HepG2 (cell line): ENCODE measurements around the gene BTN1A1. TPM values are rescaled to one million over a fixed set of nuclear protein-coding genes. Genes with fewer than 3 reads are reported as not detected.

Source experiments
- ATAC-seq: fragments of 200-7000 bp; cut with Tn5 transposase; 3 replicates; pipeline ENCODE4 v1.9.1; 2020; ENCODE audit warnings: mild to moderate bottlenecking, moderate library complexity
- BruUV-seq: library from RNA; stranded (reverse); fragments of 400-500 nt; replicated peaks from 2 replicates; lab custom pipeline; 2021; lab: Mats Ljungman, UMichigan
- CTCF ChIA-PET: fragments of 300-600 bp; formaldehyde crosslinking; extraction: SDS; loops from one replicate; lab custom pipeline; 2021; ENCODE audit warnings: low total read pairs, inconsistent platforms, low intra/inter-chr PET ratio; lab: Yijun Ruan, JAX
- POLR2A ChIA-PET: fragments of 350-600 bp; sonication (Branson Sonifier 250); formaldehyde crosslinking; loops from one replicate; lab custom pipeline; 2020; ENCODE audit warnings: antibody characterized with exemption, inconsistent platforms; lab: Yijun Ruan, JAX
- DNase-seq: peaks from one replicate; pipeline ENCODE4 v3.0.0-alpha.2; 2015; ENCODE audit warnings: low spot score
- FAIRE-seq: peaks from 3 replicates; lab custom pipeline; 2011; peaks lifted over from hg19 to GRCh38; lab: Jason Lieb, UNC
- H2AFZ ChIP-seq: one replicate; pipeline ENCODE4 v1.6.1; 2011; ENCODE audit warnings: low read length, inconsistent platforms
- H3K27ac ChIP-seq: fragments of 300-600 bp; 3 replicates; pipeline ENCODE4 v1.8.0; 2011; ENCODE audit warnings: mixed run types, mild to moderate bottlenecking, mixed read lengths, low read length, inconsistent platforms; ENCODE audit not compliant: insufficient read depth; ENCODE audit errors: extremely low read length
- H3K27me3 ChIP-seq, 2 experiments: fragments of 200-600 bp in 1 of 2; 2 replicates in 1 of 2; 3 replicates in 1 of 2; pipeline versions ENCODE4 v1.6.0 to v1.8.0; 2011; ENCODE audit warnings: low read length in 2 of 2, mild to moderate bottlenecking in 2 of 2, moderate library complexity in 2 of 2, inconsistent platforms in 1 of 2; ENCODE audit not compliant: insufficient read depth in 2 of 2, control insufficient read depth in 1 of 2
- H3K36me3 ChIP-seq, 2 experiments: fragments of 200-600 bp in 1 of 2; replicated peaks in 1 of 2; 2 replicates in 1 of 2; 3 replicates in 1 of 2; pipeline versions ENCODE4 v1.5.1 to v1.8.0; 2011; ENCODE audit warnings: low read length in 2 of 2, inconsistent platforms in 1 of 2; ENCODE audit not compliant: insufficient read depth in 2 of 2, control insufficient read depth in 1 of 2
- H3K4me1 ChIP-seq: 2 replicates; pipeline ENCODE4 v1.5.1; 2012; ENCODE audit warnings: low read length, inconsistent platforms; ENCODE audit not compliant: insufficient read depth
- H3K4me2 ChIP-seq: 2 replicates; pipeline ENCODE4 v1.6.0; 2011; ENCODE audit warnings: low read depth, low read length, inconsistent platforms
- H3K4me3 ChIP-seq, 3 experiments: fragments of 200-600 bp in 1 of 3; sonication (generic), shearing (Covaris generic) in 1 of 3; replicated peaks in 1 of 3; 2 replicates each; pipeline ENCODE4 v1.5.1; 2011 to 2016; ENCODE audit warnings: low read length in 3 of 3, inconsistent platforms in 2 of 3, low read depth in 2 of 3, mild to moderate bottlenecking in 2 of 3, control low read depth in 1 of 3, mixed read lengths in 1 of 3; ENCODE audit not compliant: insufficient read depth in 1 of 3
- H3K79me2 ChIP-seq: one replicate; pipeline ENCODE4 v1.6.1; 2011; ENCODE audit warnings: low read length, inconsistent platforms; ENCODE audit not compliant: insufficient read depth
- H3K9ac ChIP-seq: 2 replicates; pipeline ENCODE4 v1.6.0; 2011; ENCODE audit warnings: mild to moderate bottlenecking, low read depth, low read length, inconsistent platforms; ENCODE audit not compliant: insufficient read depth
- H3K9me3 ChIP-seq: 2 replicates; pipeline ENCODE4 v1.5.1; 2012; ENCODE audit warnings: mild to moderate bottlenecking, low read length
- H4K20me1 ChIP-seq: 2 replicates; pipeline ENCODE4 v1.6.0; 2011; ENCODE audit warnings: inconsistent platforms, mild to moderate bottlenecking, low read length, moderate library complexity; ENCODE audit not compliant: insufficient read depth
- ARID2 ChIP-seq: sonication (generic); formaldehyde crosslinking; IDR thresholded peaks from 2 replicates; pipeline ENCODE4 v1.8.1; 2022; ENCODE audit warnings: mild to moderate bottlenecking, missing genetic modification reagents, borderline replicate concordance
- FOXK1 ChIP-seq: sonication (generic); formaldehyde crosslinking; IDR thresholded peaks from 2 replicates; pipeline ENCODE4 v1.4.0; 2020; ENCODE audit warnings: low read depth, missing genetic modification reagents, borderline replicate concordance
- KDM5B ChIP-seq: sonication (generic); formaldehyde crosslinking; IDR thresholded peaks from 2 replicates; pipeline ENCODE4 v1.4.0; 2020; ENCODE audit warnings: missing genetic modification reagents, mild to moderate bottlenecking, borderline replicate concordance
- MYC ChIP-seq: sonication (generic); formaldehyde crosslinking; IDR thresholded peaks from 2 replicates; pipeline ENCODE4 v1.9.0; 2021; ENCODE audit warnings: missing genetic modification reagents, borderline replicate concordance
- NRL ChIP-seq: sonication (generic); formaldehyde crosslinking; IDR thresholded peaks from 2 replicates; pipeline ENCODE4 v1.5.0; 2020; ENCODE audit warnings: missing genetic modification reagents, mild to moderate bottlenecking, moderate library complexity, borderline replicate concordance
- RAD21 ChIP-seq: fragments of 450-650 bp; formaldehyde crosslinking; IDR thresholded peaks from 2 replicates; pipeline ENCODE4 v1.5.0; 2020; ENCODE audit warnings: mild to moderate bottlenecking
- ZNF10 ChIP-seq: sonication (generic); formaldehyde crosslinking; IDR thresholded peaks from 2 replicates; pipeline ENCODE4 v1.4.0; 2020; ENCODE audit warnings: mild to moderate bottlenecking, low read depth, missing genetic modification reagents, borderline replicate concordance
- ZNF558 ChIP-seq: sonication (generic); formaldehyde crosslinking; IDR thresholded peaks from 2 replicates; pipeline ENCODE4 v1.9.0; 2022; ENCODE audit warnings: mild to moderate bottlenecking, missing genetic modification reagents, borderline replicate concordance
- ZNF687 ChIP-seq: sonication (generic); formaldehyde crosslinking; IDR thresholded peaks from 2 replicates; pipeline ENCODE4 v1.5.1; 2020; ENCODE audit warnings: mild to moderate bottlenecking, missing genetic modification reagents, moderate library complexity
- ZSCAN31 ChIP-seq: sonication (generic); formaldehyde crosslinking; IDR thresholded peaks from 2 replicates; pipeline ENCODE4 v1.5.0; 2020; ENCODE audit warnings: low read depth, mild to moderate bottlenecking, missing genetic modification reagents
- WGBS: methylation state at CpG from one replicate; pipeline ENCODE4 v1.1.6; 2017; ENCODE audit warnings: low lambda C conversion rate; 5-methylcytosine and 5-hydroxymethylcytosine counted together
- in situ Hi-C: cut with HindIII; loops from 2 replicates; pipeline ENCODE4 v1.10.0; 2017; ENCODE audit warnings: low pct_unique_long_range_greater_than_20kb; ENCODE audit not compliant: extremely low pct_ligation_motif_present
- intact Hi-C: fragments of 100-400 bp; cut with micrococcal nuclease; formaldehyde crosslinking; loops from one replicate; pipeline ENCODE4 v1.10.0; 2022; ENCODE audit not compliant: unreplicated experiment
- polyA plus RNA-seq, 8 experiments: library from polyadenylated mRNA; depleted of rRNA in 3 of 8; stranded (reverse) in 7 of 8; unstranded in 1 of 8; fragments of >200 nt; fragmentation: Illumina TruSeq in 4 of 8; extraction: Trizol in 4 of 8; gene quantifications; 2 replicates each; pipeline versions ENCODE4 v1.2.1 to v1.2.3, GENCODE V29; 2011 to 2016; ENCODE audit warnings: low read depth in 4 of 8, missing spikeins in 1 of 8, mixed read lengths in 1 of 8; ENCODE audit not compliant: insufficient read depth in 1 of 8
- total RNA-seq, 5 experiments: library from RNA; depleted of rRNA; stranded (reverse); fragments of >200 nt; fragmentation: Illumina TruSeq; extraction: Trizol; gene quantifications; 2 replicates each; pipeline ENCODE4 v1.2.3, GENCODE V29; 2016; ENCODE audit warnings: low read depth in 1 of 5
- TF ChIP-seq, protein P1 (sequence below): sonication (generic); formaldehyde crosslinking; IDR thresholded peaks from 2 replicates; pipeline ENCODE4 v1.5.0; 2020; ENCODE audit warnings: mild to moderate bottlenecking, missing genetic modification reagents
- TF ChIP-seq, protein P2 (sequence below): sonication (generic); formaldehyde crosslinking; IDR thresholded peaks from 2 replicates; pipeline ENCODE4 v1.5.0; 2020; ENCODE audit warnings: mild to moderate bottlenecking, missing genetic modification reagents
- TF ChIP-seq, protein P3 (sequence below): sonication (generic); formaldehyde crosslinking; IDR thresholded peaks from 2 replicates; pipeline ENCODE4 v1.9.0; 2021; ENCODE audit warnings: missing genetic modification reagents, mild to moderate bottlenecking, borderline replicate concordance

BTN1A1 gene
- total and polyA plus RNA-seq, 2 of the 13 experiments (the other 11 are each of a cell fraction or from before 2014, with no cell fraction given): 0.04 TPM; not detected in 1

DNA sequence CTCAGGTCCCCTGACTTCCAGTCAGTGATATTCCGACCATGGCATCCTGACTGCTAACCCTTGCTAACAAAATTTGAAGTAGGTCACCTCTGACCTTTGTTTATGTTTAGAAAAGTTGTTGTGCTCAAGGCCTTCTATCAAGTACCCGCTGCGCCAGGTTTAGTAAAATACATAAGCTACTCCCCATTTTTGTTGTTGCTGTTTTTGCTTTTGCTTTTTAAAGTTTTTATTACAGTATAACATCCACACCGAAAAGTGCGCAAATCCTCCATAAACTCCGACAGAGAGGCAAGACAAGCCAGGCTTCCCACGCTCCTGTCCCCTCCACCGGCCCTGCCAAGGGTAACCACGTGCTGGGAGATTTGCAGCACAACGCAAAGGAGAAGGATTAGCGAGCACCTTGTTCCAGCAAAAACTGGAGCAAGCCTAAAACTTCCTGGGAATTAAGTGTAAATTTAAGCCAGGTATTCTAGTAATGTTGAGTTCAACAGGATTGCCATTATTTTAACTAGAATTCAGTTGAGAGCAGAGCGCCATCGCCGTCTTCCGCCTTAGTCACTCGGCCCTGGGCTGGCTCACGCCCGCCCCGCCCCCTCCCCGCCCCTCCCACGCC is 20.2 kb downstream of the BTN1A1 start:
- FAIRE-seq (no peak), DNase-seq (peak; percentile 56), ATAC-seq (peak; percentile 73)
- Histone ChIP-seq H2AFZ (peak overlapping the region; percentile 88), H3K4me1 (peaks cover 75% of the 10 kb centered on the region), H3K27me3 (no peaks in the 10 kb centered on the region), H3K4me3 (peak overlapping the region; percentile 47 to 54 (median 50)), H4K20me1 (no peaks in the 10 kb centered on the region), H3K9ac (peak overlapping the region; percentile 76), H3K9me3 (no peaks in the 10 kb centered on the region), H3K27ac (peak overlapping the region; percentile 87), H3K36me3 (no peaks in the 10 kb centered on the region), H3K4me2 (peak overlapping the region; percentile 98), H3K79me2 (no peaks in the 10 kb centered on the region)
- in situ Hi-C loops: no loop called here
- ChIA-PET POLR2A (interaction anchor here (0.7 to 0.8 kb wide), 3 partner anchors 13 to 191 kb away, joined by 3 read pairs; no protein-coding TSS in a partner anchor), CTCF (no interaction called here)
- intact Hi-C loops: loop anchor here (2.0 to 5.0 kb wide), 3 partner anchors 16 to 63 kb away; partner anchors contain the start of gene BTN2A1
- TSS peak; percentile 99 for BruUV-seq
- 20% methylated on average over 18 of the region's 21 CpGs for WGBS
- TF ChIP-seq RAD21 (0 out of 2 replicates have a peak, but pooled peaks have one; percentile 21), ARID2 (CRISPR knock-in tag) (0 out of 2 replicates have a peak, but pooled peaks have one; percentile 57), ZSCAN31 (CRISPR knock-in tag) (peak; percentile 61; the same call in 1 of the 2 replicates), MYC (CRISPR knock-in tag) (peak; percentile 95), ZNF687 (CRISPR knock-in tag) (peak; percentile 90), FOXK1 (CRISPR knock-in tag) (no peak), NRL (CRISPR knock-in tag) (0 out of 2 replicates have a peak, but pooled peaks have one; percentile 63), ZNF558 (peak; percentile 29; the same call in 1 of the 2 replicates), KDM5B (CRISPR knock-in tag) (peak; percentile 87), ZNF10 (CRISPR knock-in tag) (no peak)
- TF ChIP-seq, protein P1, sequence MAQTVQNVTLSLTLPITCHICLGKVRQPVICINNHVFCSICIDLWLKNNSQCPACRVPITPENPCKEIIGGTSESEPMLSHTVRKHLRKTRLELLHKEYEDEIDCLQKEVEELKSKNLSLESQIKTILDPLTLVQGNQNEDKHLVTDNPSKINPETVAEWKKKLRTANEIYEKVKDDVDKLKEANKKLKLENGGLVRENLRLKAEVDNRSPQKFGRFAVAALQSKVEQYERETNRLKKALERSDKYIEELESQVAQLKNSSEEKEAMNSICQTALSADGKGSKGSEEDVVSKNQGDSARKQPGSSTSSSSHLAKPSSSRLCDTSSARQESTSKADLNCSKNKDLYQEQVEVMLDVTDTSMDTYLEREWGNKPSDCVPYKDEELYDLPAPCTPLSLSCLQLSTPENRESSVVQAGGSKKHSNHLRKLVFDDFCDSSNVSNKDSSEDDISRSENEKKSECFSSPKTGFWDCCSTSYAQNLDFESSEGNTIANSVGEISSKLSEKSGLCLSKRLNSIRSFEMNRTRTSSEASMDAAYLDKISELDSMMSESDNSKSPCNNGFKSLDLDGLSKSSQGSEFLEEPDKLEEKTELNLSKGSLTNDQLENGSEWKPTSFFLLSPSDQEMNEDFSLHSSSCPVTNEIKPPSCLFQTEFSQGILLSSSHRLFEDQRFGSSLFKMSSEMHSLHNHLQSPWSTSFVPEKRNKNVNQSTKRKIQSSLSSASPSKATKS: no peak; the same call in 1 of the 2 replicates
- TF ChIP-seq, protein P2, sequence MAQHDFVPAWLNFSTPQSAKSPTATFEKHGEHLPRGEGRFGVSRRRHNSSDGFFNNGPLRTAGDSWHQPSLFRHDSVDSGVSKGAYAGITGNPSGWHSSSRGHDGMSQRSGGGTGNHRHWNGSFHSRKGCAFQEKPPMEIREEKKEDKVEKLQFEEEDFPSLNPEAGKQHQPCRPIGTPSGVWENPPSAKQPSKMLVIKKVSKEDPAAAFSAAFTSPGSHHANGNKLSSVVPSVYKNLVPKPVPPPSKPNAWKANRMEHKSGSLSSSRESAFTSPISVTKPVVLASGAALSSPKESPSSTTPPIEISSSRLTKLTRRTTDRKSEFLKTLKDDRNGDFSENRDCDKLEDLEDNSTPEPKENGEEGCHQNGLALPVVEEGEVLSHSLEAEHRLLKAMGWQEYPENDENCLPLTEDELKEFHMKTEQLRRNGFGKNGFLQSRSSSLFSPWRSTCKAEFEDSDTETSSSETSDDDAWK: no peak
- TF ChIP-seq, protein P3, sequence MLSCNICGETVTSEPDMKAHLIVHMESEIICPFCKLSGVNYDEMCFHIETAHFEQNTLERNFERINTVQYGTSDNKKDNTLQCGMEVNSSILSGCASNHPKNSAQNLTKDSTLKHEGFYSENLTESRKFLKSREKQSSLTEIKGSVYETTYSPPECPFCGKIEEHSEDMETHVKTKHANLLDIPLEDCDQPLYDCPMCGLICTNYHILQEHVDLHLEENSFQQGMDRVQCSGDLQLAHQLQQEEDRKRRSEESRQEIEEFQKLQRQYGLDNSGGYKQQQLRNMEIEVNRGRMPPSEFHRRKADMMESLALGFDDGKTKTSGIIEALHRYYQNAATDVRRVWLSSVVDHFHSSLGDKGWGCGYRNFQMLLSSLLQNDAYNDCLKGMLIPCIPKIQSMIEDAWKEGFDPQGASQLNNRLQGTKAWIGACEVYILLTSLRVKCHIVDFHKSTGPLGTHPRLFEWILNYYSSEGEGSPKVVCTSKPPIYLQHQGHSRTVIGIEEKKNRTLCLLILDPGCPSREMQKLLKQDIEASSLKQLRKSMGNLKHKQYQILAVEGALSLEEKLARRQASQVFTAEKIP (CRISPR knock-in tag): no peak
